Measurements from ENCODE around the gene PXYLP1. TPM values are rescaled to one million over a fixed set of nuclear protein-coding genes. Genes with fewer than 3 reads are reported as not detected.

PXYLP1 gene
- polyA plus RNA-seq, 1 donor from 2014 or later, result 109 TPM

DNA sequence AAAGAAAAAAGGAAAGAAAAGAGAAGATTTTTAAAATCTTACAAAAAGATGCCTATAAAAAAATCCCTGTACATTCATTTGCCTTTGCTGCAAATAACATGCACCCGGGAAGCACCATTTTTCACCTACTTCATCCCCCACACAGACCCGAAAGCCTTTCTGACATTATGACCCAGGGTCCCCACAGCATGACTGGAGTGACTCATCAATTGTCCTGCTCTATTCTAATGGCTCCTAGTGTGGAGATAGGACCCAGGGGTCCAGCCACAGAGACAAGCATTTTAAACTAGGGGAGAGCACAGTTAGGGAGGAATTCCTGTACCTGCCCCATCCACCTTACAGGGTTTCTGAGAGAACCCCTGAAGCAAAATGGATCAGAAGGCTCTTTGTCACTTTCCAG, 14.7 kb upstream of the PXYLP1 start:
- H3K4me3 ChIP-seq (ENCODE audit: low read length), result no peak overlapping the region
- no peak overlapping the region for H3K9ac ChIP-seq (ENCODE audit: low read length)
- H3K79me2 ChIP-seq (replicated peaks; ENCODE audit: insufficient read depth, low read length), result no peaks in the 10 kb centered on the region
- no peak overlapping the region for H3K27ac ChIP-seq (ENCODE audit: low read length)
- no peaks in the 10 kb centered on the region for H3F3A ChIP-seq (ENCODE audit: insufficient read depth, low read length, poor library complexity, severe bottlenecking)
- H3K9me2 ChIP-seq (ENCODE audit: insufficient read depth, low read length), result no peaks in the 10 kb centered on the region
- no peaks in the 10 kb centered on the region for H4K20me1 ChIP-seq (ENCODE audit: insufficient read depth)
- H2AFZ ChIP-seq (ENCODE audit: low read depth, low read length), result no peak overlapping the region
- no peaks in the 10 kb centered on the region for H3K27me3 ChIP-seq (ENCODE audit: insufficient read depth, low read depth, low read length)
- TF ChIP-seq, protein P1, sequence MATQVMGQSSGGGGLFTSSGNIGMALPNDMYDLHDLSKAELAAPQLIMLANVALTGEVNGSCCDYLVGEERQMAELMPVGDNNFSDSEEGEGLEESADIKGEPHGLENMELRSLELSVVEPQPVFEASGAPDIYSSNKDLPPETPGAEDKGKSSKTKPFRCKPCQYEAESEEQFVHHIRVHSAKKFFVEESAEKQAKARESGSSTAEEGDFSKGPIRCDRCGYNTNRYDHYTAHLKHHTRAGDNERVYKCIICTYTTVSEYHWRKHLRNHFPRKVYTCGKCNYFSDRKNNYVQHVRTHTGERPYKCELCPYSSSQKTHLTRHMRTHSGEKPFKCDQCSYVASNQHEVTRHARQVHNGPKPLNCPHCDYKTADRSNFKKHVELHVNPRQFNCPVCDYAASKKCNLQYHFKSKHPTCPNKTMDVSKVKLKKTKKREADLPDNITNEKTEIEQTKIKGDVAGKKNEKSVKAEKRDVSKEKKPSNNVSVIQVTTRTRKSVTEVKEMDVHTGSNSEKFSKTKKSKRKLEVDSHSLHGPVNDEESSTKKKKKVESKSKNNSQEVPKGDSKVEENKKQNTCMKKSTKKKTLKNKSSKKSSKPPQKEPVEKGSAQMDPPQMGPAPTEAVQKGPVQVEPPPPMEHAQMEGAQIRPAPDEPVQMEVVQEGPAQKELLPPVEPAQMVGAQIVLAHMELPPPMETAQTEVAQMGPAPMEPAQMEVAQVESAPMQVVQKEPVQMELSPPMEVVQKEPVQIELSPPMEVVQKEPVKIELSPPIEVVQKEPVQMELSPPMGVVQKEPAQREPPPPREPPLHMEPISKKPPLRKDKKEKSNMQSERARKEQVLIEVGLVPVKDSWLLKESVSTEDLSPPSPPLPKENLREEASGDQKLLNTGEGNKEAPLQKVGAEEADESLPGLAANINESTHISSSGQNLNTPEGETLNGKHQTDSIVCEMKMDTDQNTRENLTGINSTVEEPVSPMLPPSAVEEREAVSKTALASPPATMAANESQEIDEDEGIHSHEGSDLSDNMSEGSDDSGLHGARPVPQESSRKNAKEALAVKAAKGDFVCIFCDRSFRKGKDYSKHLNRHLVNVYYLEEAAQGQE (IDR thresholded peaks at IDR 0.05; ENCODE audit: borderline replicate concordance), result no peak
- TF ChIP-seq POLR2AphosphoS5 (IDR thresholded peaks at IDR 0.05), result no peak
- TF ChIP-seq EZH2 (IDR thresholded peaks at IDR 0.05; ENCODE audit: borderline replicate concordance, insufficient read depth, low read length, poor library complexity, severe bottlenecking), result no peak
- TF ChIP-seq EP300 (conservative IDR thresholded peaks at IDR 0.05; ENCODE audit: poor library complexity, severe bottlenecking), result no peak
- TF ChIP-seq SMC3 (conservative IDR thresholded peaks at IDR 0.05; ENCODE audit: poor library complexity), result no peak
- TF ChIP-seq TAF1 (IDR thresholded peaks at IDR 0.05; ENCODE audit: low read depth), result no peak
- no peaks in the 10 kb centered on the region for H3K9me3 ChIP-seq (ENCODE audit: low read length)
- H3K36me3 ChIP-seq (ENCODE audit: insufficient read depth, low read length), result no peaks in the 10 kb centered on the region
- H3K4me2 ChIP-seq (ENCODE audit: low read length), result no peak overlapping the region

DNA sequence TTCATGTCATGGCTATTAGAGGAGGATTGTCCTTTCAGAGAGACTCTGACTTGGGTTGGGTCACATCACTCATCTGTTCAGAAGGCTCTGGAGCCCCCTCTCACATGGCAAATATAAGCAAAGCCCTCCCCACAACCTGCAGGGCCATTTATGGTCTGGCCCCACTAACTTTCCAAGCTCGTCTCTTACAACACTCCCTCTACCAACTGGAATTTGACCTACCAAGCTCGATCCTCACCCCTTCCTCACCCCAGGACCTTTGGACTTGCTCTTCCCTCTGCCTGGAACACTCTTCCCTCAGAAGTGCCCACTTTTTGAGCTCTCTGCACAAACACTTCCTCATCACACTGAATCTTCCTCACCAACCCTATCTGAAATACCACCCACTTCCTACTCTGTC, 14.2 kb upstream of the PXYLP1 start:
- Histone ChIP-seq H3K9me2 (ENCODE audit: insufficient read depth, low read length) (no peaks in the 10 kb centered on the region), H2AFZ (ENCODE audit: low read depth, low read length) (no peak overlapping the region), H3K4me3 (ENCODE audit: low read length) (no peak overlapping the region), H3K9ac (ENCODE audit: low read length) (no peak overlapping the region), H3K27ac (ENCODE audit: low read length) (no peak overlapping the region), H3K4me2 (ENCODE audit: low read length) (no peak overlapping the region), H3F3A (ENCODE audit: insufficient read depth, low read length, poor library complexity, severe bottlenecking) (no peaks in the 10 kb centered on the region), H3K9me3 (ENCODE audit: low read length) (no peaks in the 10 kb centered on the region), H4K20me1 (ENCODE audit: insufficient read depth) (no peaks in the 10 kb centered on the region), H3K27me3 (ENCODE audit: insufficient read depth, low read depth, low read length) (no peaks in the 10 kb centered on the region), H3K36me3 (ENCODE audit: insufficient read depth, low read length) (no peaks in the 10 kb centered on the region), H3K79me2 (replicated peaks; ENCODE audit: insufficient read depth, low read length) (no peaks in the 10 kb centered on the region)
- TF ChIP-seq, protein P1 (IDR thresholded peaks at IDR 0.05; ENCODE audit: borderline replicate concordance), result no peak
- TF ChIP-seq POLR2AphosphoS5 (IDR thresholded peaks at IDR 0.05), result no peak

Data from neural cell (in vitro differentiated cells).